Ascending aorta (tissue), 2 donors: ENCODE results near the gene SCP2D1. TPM values are rescaled to one million over a fixed set of nuclear protein-coding genes. Genes with fewer than 3 reads are reported as not detected.

Source experiments
- DNase-seq, 2 donors: peaks; one replicate each; pipeline ENCODE4 v3.0.0-alpha.2; 2019; ENCODE audit warnings: low spot score in 2 of 2
- H3K27ac ChIP-seq, 2 donors: fragments of 200-600 bp; sonication (generic); one replicate each; pipeline ENCODE4 v1.5.1; 2016 to 2017; ENCODE audit warnings: mild to moderate bottlenecking in 1 of 2
- H3K27me3 ChIP-seq: fragments of 200-600 bp; sonication (generic); one replicate; pipeline ENCODE4 v1.5.1; 2017
- H3K36me3 ChIP-seq, 2 donors: fragments of 200-600 bp; sonication (generic); one replicate each; pipeline ENCODE4 v1.5.1; 2016
- H3K4me1 ChIP-seq, 2 donors: fragments of 200-600 bp; sonication (generic); one replicate each; pipeline ENCODE4 v1.5.1; 2016 to 2017; ENCODE audit warnings: mild to moderate bottlenecking in 1 of 2
- H3K4me3 ChIP-seq, 2 donors: fragments of 200-600 bp; sonication (generic); one replicate each; pipeline ENCODE4 v1.5.1; 2016 to 2017; ENCODE audit warnings: mild to moderate bottlenecking in 1 of 2
- H3K9me3 ChIP-seq, 2 donors: fragments of 200-600 bp; sonication (generic); one replicate each; pipeline ENCODE4 v1.5.1; 2016
- CTCF ChIP-seq, 3 experiments: fragments of 200-600 bp in 2 of 3; fragments of 450-650 bp in 1 of 3; sonication (generic) in 2 of 3; IDR thresholded peaks; one replicate each; pipeline ENCODE4 v1.5.1; 2016 to 2019; ENCODE audit warnings: antibody characterized with exemption in 3 of 3, mild to moderate bottlenecking in 1 of 3, moderate library complexity in 1 of 3
- intact Hi-C: fragments of 100-400 bp; cut with DNase I; formaldehyde crosslinking; loops from one replicate; pipeline ENCODE4 v1.15.1; 2023
- total RNA-seq: library from RNA; depleted of rRNA; stranded (reverse); fragments of >200 nt; gene quantifications from one replicate; pipeline ENCODE4 v1.1.0, GENCODE V29; 2016

The SCP2D1 gene
- total RNA-seq, 1 donor from 2014 or later: not detected

- no peak overlapping the region for H3K4me3 ChIP-seq
- H3K4me1 ChIP-seq: no peaks in the 10 kb centered on the region
- no peaks in the 10 kb centered on the region for H3K9me3 ChIP-seq
- TF ChIP-seq CTCF (IDR thresholded peaks at IDR 0.05): no peak
- no peaks in the 10 kb centered on the region for H3K36me3 ChIP-seq
- intact Hi-C loops: no loop called here
- no peak for DNase-seq
- no peak overlapping the region for H3K27ac ChIP-seq
- no peaks in the 10 kb centered on the region for H3K27me3 ChIP-seq
These were observed 35.5 kb downstream of the SCP2D1 start for GRCh38 chr20:18849131-18849530.

DNA sequence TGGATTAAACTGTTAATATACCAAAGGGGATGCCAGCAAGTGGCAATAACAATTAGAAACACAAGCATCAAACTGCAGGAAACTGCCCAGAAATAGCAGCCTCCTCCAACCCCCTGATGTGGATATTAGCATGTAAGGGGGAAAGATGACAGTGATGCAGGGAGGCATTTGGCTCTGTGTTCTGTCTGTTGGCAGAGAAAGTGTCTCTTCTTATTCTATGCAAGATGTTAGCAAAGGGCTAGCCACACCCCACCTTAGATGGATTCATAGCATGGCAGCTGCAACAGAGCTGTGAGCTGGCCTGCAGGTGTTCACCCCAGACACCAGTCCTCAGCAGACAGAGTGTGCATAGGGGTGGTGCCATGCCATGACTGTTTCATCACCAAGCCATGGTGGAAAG, 38.0 kb downstream of the SCP2D1 start:
- Histone ChIP-seq H3K27me3 (no peaks in the 10 kb centered on the region), H3K27ac (no peak overlapping the region), H3K36me3 (no peaks in the 10 kb centered on the region), H3K4me3 (no peak overlapping the region), H3K4me1 (no peaks in the 10 kb centered on the region), H3K9me3 (no peaks in the 10 kb centered on the region)
- no peak for DNase-seq
- intact Hi-C loops: no loop called here
- no peak for TF ChIP-seq CTCF (IDR thresholded peaks at IDR 0.05)

DNA sequence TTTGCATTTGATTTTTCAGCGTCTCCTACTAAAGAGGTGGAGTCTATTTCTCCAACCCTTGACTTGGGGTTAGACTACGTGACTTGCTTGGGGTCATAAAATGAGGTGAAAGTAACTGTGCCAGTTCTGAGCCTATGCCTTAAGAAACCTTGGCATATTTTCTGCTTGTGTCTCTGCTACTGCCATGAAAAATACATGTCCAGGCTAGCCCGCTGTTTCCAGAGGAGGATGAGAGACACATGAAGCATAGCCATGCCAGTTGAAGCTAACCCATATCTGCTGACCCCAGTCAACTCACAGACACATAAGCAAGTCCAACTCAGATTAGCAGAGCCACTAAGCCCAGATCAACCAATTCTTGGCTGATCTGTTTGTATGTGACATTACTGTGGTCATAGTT, 38.7 kb downstream of the SCP2D1 start:
- no peak for TF ChIP-seq CTCF (IDR thresholded peaks at IDR 0.05)
- DNase-seq: no peak

GRCh38 chr20:18853216-18853615, 39.6 kb downstream of the SCP2D1 start:
- intact Hi-C loops: no loop called here
- no peak for TF ChIP-seq CTCF (IDR thresholded peaks at IDR 0.05)
- Histone ChIP-seq H3K27me3 (no peaks in the 10 kb centered on the region), H3K9me3 (no peaks in the 10 kb centered on the region), H3K36me3 (no peaks in the 10 kb centered on the region), H3K4me1 (peaks cover 0 to 8% of the 10 kb centered on the region in 2 donors), H3K4me3 (no peak overlapping the region), H3K27ac (no peak overlapping the region)
- no peak for DNase-seq

More for the DNA sequence above, 38.7 kb downstream of the SCP2D1 start:
- Histone ChIP-seq H3K4me1 (peaks cover 0 to 5% of the 10 kb centered on the region in 2 donors), H3K36me3 (no peaks in the 10 kb centered on the region), H3K27me3 (no peaks in the 10 kb centered on the region), H3K4me3 (no peak overlapping the region), H3K9me3 (no peaks in the 10 kb centered on the region), H3K27ac (no peak overlapping the region)
- intact Hi-C loops: no loop called here

- H3K4me1 ChIP-seq: peaks cover 0 to 10% of the 10 kb centered on the region in 2 donors
- H3K9me3 ChIP-seq: no peaks in the 10 kb centered on the region
- no peaks in the 10 kb centered on the region for H3K27me3 ChIP-seq
- intact Hi-C loops: no loop called here
- peak overlapping the region; percentile 58 to 61 for H3K27ac ChIP-seq
- no peak for TF ChIP-seq CTCF (IDR thresholded peaks at IDR 0.05)
- no peak overlapping the region for H3K4me3 ChIP-seq
- H3K36me3 ChIP-seq: no peaks in the 10 kb centered on the region
- DNase-seq: no peak
These were observed 40.5 kb downstream of the SCP2D1 start for GRCh38 chr20:18853946-18854646.
